SH-SY5Y (cell line): Measurements from ENCODE around the gene ADNP2.

ENCODE experiments used
- GATA2 ChIP-seq: IDR thresholded peaks from 2 replicates; pipeline ENCODE4 v1.6.1; 2011; ENCODE audit warnings: mild to moderate bottlenecking, low read depth, low read length
- GATA3 ChIP-seq: IDR thresholded peaks from 2 replicates; pipeline ENCODE4 v1.6.1; 2011; ENCODE audit warnings: low read depth, mild to moderate bottlenecking, low read length, moderate library complexity

GRCh38 chr18:80086281-80086680 is 22.8 kb upstream of the ADNP2 start:
- TF ChIP-seq GATA2 (no peak), GATA3 (no peak)
